HepG2 (cell line): ENCODE measurements around the gene HOXC11. TPM values are rescaled to one million over a fixed set of nuclear protein-coding genes. Genes with fewer than 3 reads are reported as not detected.

Experiments
- GZF1 ChIP-seq: sonication (generic); formaldehyde crosslinking; IDR thresholded peaks from 2 replicates; pipeline ENCODE4 v1.5.1; 2020; ENCODE audit warnings: mild to moderate bottlenecking, missing genetic modification reagents
- HCFC1 ChIP-seq: fragments of 150-350 bp; IDR thresholded peaks from 2 replicates; pipeline ENCODE4 v1.6.1; 2014; ENCODE audit warnings: low read depth, low read length
- NKX3-1 ChIP-seq: sonication (generic); formaldehyde crosslinking; IDR thresholded peaks from 2 replicates; pipeline ENCODE4 v1.5.0; 2020; ENCODE audit warnings: missing genetic modification reagents
- PAF1 ChIP-seq: IDR thresholded peaks from 2 replicates; pipeline ENCODE4 v1.6.1; 2016; ENCODE audit warnings: missing genetic modification reagents, missing compliant biosample characterization
- REPIN1 ChIP-seq: sonication (generic); formaldehyde crosslinking; IDR thresholded peaks from 2 replicates; pipeline ENCODE4 v1.8.0; 2022; ENCODE audit warnings: missing genetic modification reagents, low read depth, mild to moderate bottlenecking, borderline replicate concordance
- SMC3 ChIP-seq: IDR thresholded peaks from 2 replicates; pipeline ENCODE4 v1.6.1; 2011; ENCODE audit warnings: low read length, improper control_type of control experiment
- YY1 ChIP-seq: IDR thresholded peaks from 2 replicates; pipeline ENCODE4 v1.6.1; 2011; ENCODE audit warnings: low read length, low read depth, moderate library complexity, mild to moderate bottlenecking; ENCODE audit not compliant: insufficient read depth, insufficient replicate concordance
- ZNF225 ChIP-seq: sonication (generic); formaldehyde crosslinking; IDR thresholded peaks from 2 replicates; pipeline ENCODE4 v1.4.0; 2020; ENCODE audit warnings: mild to moderate bottlenecking, missing genetic modification reagents
- ZNF33A ChIP-seq: sonication (generic); formaldehyde crosslinking; IDR thresholded peaks from 2 replicates; pipeline ENCODE4 v1.5.1; 2020; ENCODE audit warnings: missing genetic modification reagents, mild to moderate bottlenecking, moderate library complexity, borderline replicate concordance
- ZNF577 ChIP-seq: sonication (generic); formaldehyde crosslinking; IDR thresholded peaks from 2 replicates; pipeline ENCODE4 v1.4.0; 2020; ENCODE audit warnings: mild to moderate bottlenecking, low read depth, missing genetic modification reagents, borderline replicate concordance
- ZNF615 ChIP-seq: sonication (generic); formaldehyde crosslinking; IDR thresholded peaks from 2 replicates; pipeline ENCODE4 v1.5.0; 2020; ENCODE audit warnings: mild to moderate bottlenecking, missing genetic modification reagents, borderline replicate concordance
- ZNF720 ChIP-seq: sonication (generic); formaldehyde crosslinking; IDR thresholded peaks from 2 replicates; pipeline ENCODE4 v1.4.0; 2020; ENCODE audit warnings: missing genetic modification reagents
- ZNF879 ChIP-seq: sonication (generic); formaldehyde crosslinking; IDR thresholded peaks from 2 replicates; pipeline ENCODE4 v1.8.1; 2023; ENCODE audit warnings: missing genetic modification reagents
- polyA plus RNA-seq, 8 experiments: library from polyadenylated mRNA; depleted of rRNA in 3 of 8; stranded (reverse) in 7 of 8; unstranded in 1 of 8; fragments of >200 nt; fragmentation: Illumina TruSeq in 4 of 8; extraction: Trizol in 4 of 8; gene quantifications; 2 replicates each; pipeline versions ENCODE4 v1.2.1 to v1.2.3, GENCODE V29; 2011 to 2016; ENCODE audit warnings: low read depth in 4 of 8, missing spikeins in 1 of 8, mixed read lengths in 1 of 8; ENCODE audit not compliant: insufficient read depth in 1 of 8
- total RNA-seq, 5 experiments: library from RNA; depleted of rRNA; stranded (reverse); fragments of >200 nt; fragmentation: Illumina TruSeq; extraction: Trizol; gene quantifications; 2 replicates each; pipeline ENCODE4 v1.2.3, GENCODE V29; 2016; ENCODE audit warnings: low read depth in 1 of 5
- TF ChIP-seq, protein P1 (sequence below): sonication (generic); formaldehyde crosslinking; IDR thresholded peaks from 2 replicates; pipeline ENCODE4 v1.5.1; 2020; ENCODE audit warnings: mild to moderate bottlenecking, missing genetic modification reagents, moderate library complexity
- TF ChIP-seq, protein P2 (sequence below): sonication (generic); formaldehyde crosslinking; IDR thresholded peaks from 2 replicates; pipeline ENCODE4 v1.4.0; 2020; ENCODE audit warnings: missing genetic modification reagents
- TF ChIP-seq, protein P3 (sequence below): sonication (generic); formaldehyde crosslinking; IDR thresholded peaks from 2 replicates; pipeline ENCODE4 v1.4.0; 2020; ENCODE audit warnings: missing genetic modification reagents
- TF ChIP-seq, protein P4 (sequence below): IDR thresholded peaks from 2 replicates; pipeline ENCODE4 v1.6.1; 2016; ENCODE audit warnings: mild to moderate bottlenecking
- TF ChIP-seq, protein P5 (sequence below): sonication (generic); formaldehyde crosslinking; IDR thresholded peaks from 2 replicates; pipeline ENCODE4 v1.5.0; 2020; ENCODE audit warnings: missing genetic modification reagents

Gene HOXC11
- total and polyA plus RNA-seq, 2 of the 13 experiments (the other 11 are each of a cell fraction or from before 2014, with no cell fraction given): not detected

DNA sequence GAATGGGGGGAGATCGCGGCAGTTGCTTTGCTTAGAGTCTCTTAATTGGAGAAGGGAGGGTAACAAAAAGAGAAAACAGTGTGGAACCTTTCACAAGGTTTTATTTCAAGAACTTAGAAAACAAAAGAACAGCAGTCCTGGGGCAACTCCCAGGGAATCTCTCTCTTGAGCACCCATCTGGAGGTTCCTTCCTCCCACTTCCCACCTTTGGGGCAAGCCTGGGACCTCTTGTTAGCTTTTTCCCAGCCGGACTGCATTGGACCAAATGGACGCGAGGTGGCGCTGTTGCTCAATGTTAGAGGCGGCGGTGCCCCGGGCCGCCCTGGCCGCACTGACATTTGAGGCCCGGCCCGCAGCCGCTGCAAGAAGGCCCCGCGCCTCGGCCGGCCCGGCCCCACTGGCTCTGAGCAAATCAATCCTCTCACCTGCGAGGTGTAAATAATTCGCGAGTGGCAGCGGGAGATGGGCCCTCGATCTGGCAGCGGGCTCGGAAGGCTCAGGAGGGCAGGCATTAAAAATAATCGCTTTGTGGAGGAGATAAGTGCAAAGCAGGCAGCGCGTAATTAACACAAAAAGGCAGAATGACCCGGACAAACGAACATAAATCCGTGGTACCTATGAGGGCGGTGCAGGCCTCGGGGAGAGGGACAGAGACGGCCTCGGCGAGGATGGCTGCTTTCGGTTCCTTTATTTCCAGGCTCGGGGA is 33.1 kb downstream of the HOXC11 start (continued):
- TF ChIP-seq, protein P1, sequence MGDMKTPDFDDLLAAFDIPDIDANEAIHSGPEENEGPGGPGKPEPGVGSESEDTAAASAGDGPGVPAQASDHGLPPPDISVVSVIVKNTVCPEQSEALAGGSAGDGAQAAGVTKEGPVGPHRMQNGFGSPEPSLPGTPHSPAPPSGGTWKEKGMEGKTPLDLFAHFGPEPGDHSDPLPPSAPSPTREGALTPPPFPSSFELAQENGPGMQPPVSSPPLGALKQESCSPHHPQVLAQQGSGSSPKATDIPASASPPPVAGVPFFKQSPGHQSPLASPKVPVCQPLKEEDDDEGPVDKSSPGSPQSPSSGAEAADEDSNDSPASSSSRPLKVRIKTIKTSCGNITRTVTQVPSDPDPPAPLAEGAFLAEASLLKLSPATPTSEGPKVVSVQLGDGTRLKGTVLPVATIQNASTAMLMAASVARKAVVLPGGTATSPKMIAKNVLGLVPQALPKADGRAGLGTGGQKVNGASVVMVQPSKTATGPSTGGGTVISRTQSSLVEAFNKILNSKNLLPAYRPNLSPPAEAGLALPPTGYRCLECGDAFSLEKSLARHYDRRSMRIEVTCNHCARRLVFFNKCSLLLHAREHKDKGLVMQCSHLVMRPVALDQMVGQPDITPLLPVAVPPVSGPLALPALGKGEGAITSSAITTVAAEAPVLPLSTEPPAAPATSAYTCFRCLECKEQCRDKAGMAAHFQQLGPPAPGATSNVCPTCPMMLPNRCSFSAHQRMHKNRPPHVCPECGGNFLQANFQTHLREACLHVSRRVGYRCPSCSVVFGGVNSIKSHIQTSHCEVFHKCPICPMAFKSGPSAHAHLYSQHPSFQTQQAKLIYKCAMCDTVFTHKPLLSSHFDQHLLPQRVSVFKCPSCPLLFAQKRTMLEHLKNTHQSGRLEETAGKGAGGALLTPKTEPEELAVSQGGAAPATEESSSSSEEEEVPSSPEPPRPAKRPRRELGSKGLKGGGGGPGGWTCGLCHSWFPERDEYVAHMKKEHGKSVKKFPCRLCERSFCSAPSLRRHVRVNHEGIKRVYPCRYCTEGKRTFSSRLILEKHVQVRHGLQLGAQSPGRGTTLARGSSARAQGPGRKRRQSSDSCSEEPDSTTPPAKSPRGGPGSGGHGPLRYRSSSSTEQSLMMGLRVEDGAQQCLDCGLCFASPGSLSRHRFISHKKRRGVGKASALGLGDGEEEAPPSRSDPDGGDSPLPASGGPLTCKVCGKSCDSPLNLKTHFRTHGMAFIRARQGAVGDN (CRISPR knock-in tag): peak; percentile 44
- peak; percentile 78 for TF ChIP-seq SMC3
- peak; percentile 35 for TF ChIP-seq YY1
- no peak for TF ChIP-seq ZNF33A
- TF ChIP-seq, protein P2, sequence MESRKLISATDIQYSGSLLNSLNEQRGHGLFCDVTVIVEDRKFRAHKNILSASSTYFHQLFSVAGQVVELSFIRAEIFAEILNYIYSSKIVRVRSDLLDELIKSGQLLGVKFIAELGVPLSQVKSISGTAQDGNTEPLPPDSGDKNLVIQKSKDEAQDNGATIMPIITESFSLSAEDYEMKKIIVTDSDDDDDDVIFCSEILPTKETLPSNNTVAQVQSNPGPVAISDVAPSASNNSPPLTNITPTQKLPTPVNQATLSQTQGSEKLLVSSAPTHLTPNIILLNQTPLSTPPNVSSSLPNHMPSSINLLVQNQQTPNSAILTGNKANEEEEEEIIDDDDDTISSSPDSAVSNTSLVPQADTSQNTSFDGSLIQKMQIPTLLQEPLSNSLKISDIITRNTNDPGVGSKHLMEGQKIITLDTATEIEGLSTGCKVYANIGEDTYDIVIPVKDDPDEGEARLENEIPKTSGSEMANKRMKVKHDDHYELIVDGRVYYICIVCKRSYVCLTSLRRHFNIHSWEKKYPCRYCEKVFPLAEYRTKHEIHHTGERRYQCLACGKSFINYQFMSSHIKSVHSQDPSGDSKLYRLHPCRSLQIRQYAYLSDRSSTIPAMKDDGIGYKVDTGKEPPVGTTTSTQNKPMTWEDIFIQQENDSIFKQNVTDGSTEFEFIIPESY (CRISPR knock-in tag): 0 out of 2 replicates have a peak, but pooled peaks have one; percentile 20
- TF ChIP-seq ZNF615 (CRISPR knock-in tag): 0 out of 2 replicates have a peak, but pooled peaks have one; percentile 55
- TF ChIP-seq ZNF577: no peak
- TF ChIP-seq NKX3-1 (CRISPR knock-in tag): no peak
- 0 out of 2 replicates have a peak, but pooled peaks have one; percentile 48 for TF ChIP-seq GZF1 (CRISPR knock-in tag)
- no peak for TF ChIP-seq PAF1 (CRISPR knock-in tag)
- TF ChIP-seq, protein P3, sequence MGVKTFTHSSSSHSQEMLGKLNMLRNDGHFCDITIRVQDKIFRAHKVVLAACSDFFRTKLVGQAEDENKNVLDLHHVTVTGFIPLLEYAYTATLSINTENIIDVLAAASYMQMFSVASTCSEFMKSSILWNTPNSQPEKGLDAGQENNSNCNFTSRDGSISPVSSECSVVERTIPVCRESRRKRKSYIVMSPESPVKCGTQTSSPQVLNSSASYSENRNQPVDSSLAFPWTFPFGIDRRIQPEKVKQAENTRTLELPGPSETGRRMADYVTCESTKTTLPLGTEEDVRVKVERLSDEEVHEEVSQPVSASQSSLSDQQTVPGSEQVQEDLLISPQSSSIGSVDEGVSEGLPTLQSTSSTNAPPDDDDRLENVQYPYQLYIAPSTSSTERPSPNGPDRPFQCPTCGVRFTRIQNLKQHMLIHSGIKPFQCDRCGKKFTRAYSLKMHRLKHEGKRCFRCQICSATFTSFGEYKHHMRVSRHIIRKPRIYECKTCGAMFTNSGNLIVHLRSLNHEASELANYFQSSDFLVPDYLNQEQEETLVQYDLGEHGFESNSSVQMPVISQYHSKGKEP (CRISPR knock-in tag): no peak
- 0 out of 2 replicates have a peak, but pooled peaks have one; percentile 30 for TF ChIP-seq REPIN1
- TF ChIP-seq ZNF225 (CRISPR knock-in tag): no peak
- TF ChIP-seq, protein P4, sequence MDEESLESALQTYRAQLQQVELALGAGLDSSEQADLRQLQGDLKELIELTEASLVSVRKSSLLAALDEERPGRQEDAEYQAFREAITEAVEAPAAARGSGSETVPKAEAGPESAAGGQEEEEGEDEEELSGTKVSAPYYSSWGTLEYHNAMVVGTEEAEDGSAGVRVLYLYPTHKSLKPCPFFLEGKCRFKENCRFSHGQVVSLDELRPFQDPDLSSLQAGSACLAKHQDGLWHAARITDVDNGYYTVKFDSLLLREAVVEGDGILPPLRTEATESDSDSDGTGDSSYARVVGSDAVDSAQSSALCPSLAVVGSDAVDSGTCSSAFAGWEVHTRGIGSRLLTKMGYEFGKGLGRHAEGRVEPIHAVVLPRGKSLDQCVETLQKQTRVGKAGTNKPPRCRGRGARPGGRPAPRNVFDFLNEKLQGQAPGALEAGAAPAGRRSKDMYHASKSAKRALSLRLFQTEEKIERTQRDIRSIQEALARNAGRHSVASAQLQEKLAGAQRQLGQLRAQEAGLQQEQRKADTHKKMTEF: peak; percentile 45; the same call in 1 of the 2 replicates
- TF ChIP-seq ZNF720 (CRISPR knock-in tag): no peak
- no peak for TF ChIP-seq HCFC1
- no peak for TF ChIP-seq ZNF879 (CRISPR knock-in tag)
- TF ChIP-seq, protein P5, sequence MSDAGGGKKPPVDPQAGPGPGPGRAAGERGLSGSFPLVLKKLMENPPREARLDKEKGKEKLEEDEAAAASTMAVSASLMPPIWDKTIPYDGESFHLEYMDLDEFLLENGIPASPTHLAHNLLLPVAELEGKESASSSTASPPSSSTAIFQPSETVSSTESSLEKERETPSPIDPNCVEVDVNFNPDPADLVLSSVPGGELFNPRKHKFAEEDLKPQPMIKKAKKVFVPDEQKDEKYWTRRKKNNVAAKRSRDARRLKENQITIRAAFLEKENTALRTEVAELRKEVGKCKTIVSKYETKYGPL (CRISPR knock-in tag): no peak
